GM10266 (cell line): ENCODE measurements around the gene STX17.
A peak's percentile ranks its signal among the peaks of the same experiment; 100 is the strongest.

Experiments
- DNase-seq: peaks from one replicate; pipeline ENCODE4 v3.0.0; 2012; ENCODE audit errors: extremely low spot score
- CTCF ChIP-seq: IDR thresholded peaks from 2 replicates; pipeline ENCODE4 v1.5.1; 2012; ENCODE audit warnings: mild to moderate bottlenecking, low read depth; ENCODE audit not compliant: control insufficient read depth, insufficient read depth; ENCODE audit errors: missing control alignments

STX17 gene

GRCh38 chr9:99948482-99948881, 42.0 kb downstream of the STX17 start:
- DNase-seq, result no peak
- TF ChIP-seq CTCF, result no peak

GRCh38 chr9:99948896-99949295, 42.4 kb downstream of the STX17 start:
- no peak for DNase-seq
- TF ChIP-seq CTCF, result no peak

GRCh38 chr9:99953861-99954507, 47.5 kb downstream of the STX17 start:
- TF ChIP-seq CTCF, result no peak
- no peak for DNase-seq

GRCh38 chr9:99954819-99955218, 48.4 kb downstream of the STX17 start:
- TF ChIP-seq CTCF, result no peak
- peak; percentile 7 for DNase-seq

GRCh38 chr9:99955606-99956005, 49.2 kb downstream of the STX17 start:
- no peak for DNase-seq
- TF ChIP-seq CTCF, result no peak

GRCh38 chr9:99962680-99963261, 56.3 kb downstream of the STX17 start:
- no peak for DNase-seq
- no peak for TF ChIP-seq CTCF

- DNase-seq, result no peak
- TF ChIP-seq CTCF, result no peak
Measured at GRCh38 chr9:99964336-99964735, 57.9 kb downstream of the STX17 start.
